GM10266 (cell line): ENCODE measurements around the gene CCDC92.
A peak's percentile ranks its signal among the peaks of the same experiment; 100 is the strongest.

Source experiments
- DNase-seq: peaks from one replicate; pipeline ENCODE4 v3.0.0; 2012; ENCODE audit errors: extremely low spot score
- CTCF ChIP-seq: IDR thresholded peaks from 2 replicates; pipeline ENCODE4 v1.5.1; 2012; ENCODE audit warnings: mild to moderate bottlenecking, low read depth; ENCODE audit not compliant: control insufficient read depth, insufficient read depth; ENCODE audit errors: missing control alignments

The CCDC92 gene

GRCh38 chr12:123973552-123974341, 1.1 kb upstream of the CCDC92 start:
- DNase-seq: peak; percentile 32
- no peak for TF ChIP-seq CTCF

GRCh38 chr12:123971770-123972456, 718 bp downstream of the CCDC92 start:
- TF ChIP-seq CTCF: no peak
- DNase-seq: peak; percentile 38

- no peak for TF ChIP-seq CTCF
- DNase-seq: no peak
Measured at GRCh38 chr12:123971449-123971769, 1.2 kb downstream of the CCDC92 start.

- DNase-seq: no peak
- TF ChIP-seq CTCF: no peak
Measured at GRCh38 chr12:123967121-123967586, 5.5 kb downstream of the CCDC92 start.

- DNase-seq: no peak
- no peak for TF ChIP-seq CTCF
Measured at GRCh38 chr12:123966596-123966995, 6.0 kb downstream of the CCDC92 start.

GRCh38 chr12:123965382-123965781, 7.2 kb downstream of the CCDC92 start:
- no peak for DNase-seq
- no peak for TF ChIP-seq CTCF

GRCh38 chr12:123963821-123964220, 8.8 kb downstream of the CCDC92 start:
- DNase-seq: no peak
- TF ChIP-seq CTCF: no peak
